ENCODE data around the gene KLK15.

KLK15 gene

GRCh38 chr19:50823389-50824042, 9.9 kb downstream of the KLK15 start, which contains the start of gene KLK1:
KLK1 (minus strand) TSS chr19:50823787; CDS start chr19:50823748, 39 bp downstream.
- H3K4me3 ChIP-seq (ENCODE audit: low read depth, low read length): no peak within 1 kb of the TSS
- POLR2A ChIA-PET: no interaction called here
- CTCF ChIA-PET: no interaction called here
- no peak for DNase-seq (ENCODE audit: low read depth, low spot score)
- TF ChIP-seq CTCF (IDR thresholded peaks at IDR 0.05; ENCODE audit: insufficient read depth, low read length, missing control alignments): no peak

GRCh38 chr19:50822661-50823208, 10.6 kb downstream of the KLK15 start:
- no peak for DNase-seq (ENCODE audit: low read depth, low spot score)
- CTCF ChIA-PET: interaction anchor here (0.8 kb wide), 1 partner anchor 272 kb away, joined by 4 read pairs; no protein-coding TSS in a partner anchor
- TF ChIP-seq CTCF (IDR thresholded peaks at IDR 0.05; ENCODE audit: insufficient read depth, low read length, missing control alignments): no peak
- H3K4me3 ChIP-seq (ENCODE audit: low read depth, low read length): no peak overlapping the region
- POLR2A ChIA-PET: no interaction called here

GRCh38 chr19:50821622-50822021, 11.8 kb downstream of the KLK15 start:
- no peak for DNase-seq (ENCODE audit: low read depth, low spot score)
- ChIA-PET CTCF (no interaction called here), POLR2A (no interaction called here)
- no peak overlapping the region for H3K4me3 ChIP-seq (ENCODE audit: low read depth, low read length)
- TF ChIP-seq CTCF (IDR thresholded peaks at IDR 0.05; ENCODE audit: insufficient read depth, low read length, missing control alignments): no peak

GRCh38 chr19:50821248-50821612, 12.1 kb downstream of the KLK15 start:
- H3K4me3 ChIP-seq (ENCODE audit: low read depth, low read length): no peak overlapping the region
- CTCF ChIA-PET: no interaction called here

GRCh38 chr19:50820549-50821247, 12.7 kb downstream of the KLK15 start:
- ChIA-PET POLR2A (no interaction called here), CTCF (no interaction called here)
- DNase-seq (ENCODE audit: low read depth, low spot score): no peak
- TF ChIP-seq CTCF (IDR thresholded peaks at IDR 0.05; ENCODE audit: insufficient read depth, low read length, missing control alignments): no peak
- H3K4me3 ChIP-seq (ENCODE audit: low read depth, low read length): no peak overlapping the region

More at GRCh38 chr19:50821248-50821612, 12.1 kb downstream of the KLK15 start:
- POLR2A ChIA-PET: no interaction called here
- TF ChIP-seq CTCF (IDR thresholded peaks at IDR 0.05; ENCODE audit: insufficient read depth, low read length, missing control alignments): no peak
- DNase-seq (ENCODE audit: low read depth, low spot score): no peak

- H3K4me3 ChIP-seq (ENCODE audit: low read depth, low read length): no peak overlapping the region
- CTCF ChIA-PET: no interaction called here
- TF ChIP-seq CTCF (IDR thresholded peaks at IDR 0.05; ENCODE audit: insufficient read depth, low read length, missing control alignments): no peak
- POLR2A ChIA-PET: no interaction called here
- no peak for DNase-seq (ENCODE audit: low read depth, low spot score)
Observed at GRCh38 chr19:50820086-50820485, 13.3 kb downstream of the KLK15 start.
